ENCODE measurements around the gene CSN2. TPM values are rescaled to one million over a fixed set of nuclear protein-coding genes. Genes with fewer than 3 reads are reported as not detected.
"Not testable (repeated sequence)": the region's sequence is repeated elsewhere in the genome, so short reads cannot be mapped to it uniquely, and the experiment has no call there.

The CSN2 gene
- total RNA-seq, 2 experiments from 2014 or later, result not detected

GRCh38 chr4:69936566-69936965 lies 29.0 kb downstream of the CSN2 start:
- no peaks in the 10 kb centered on the region for H3K4me1 Mint-ChIP-seq (ENCODE audit: low read depth)
- H3K9me3 Mint-ChIP-seq, result no peaks in the 10 kb centered on the region
- DNase-seq, result no peak
- no peaks in the 10 kb centered on the region for H3K9me3 ChIP-seq (ENCODE audit: control insufficient read depth in 1 of 2, insufficient read depth in 1 of 2, low read length in 2 of 2)
- intact Hi-C loops (cut with DNase I, micrococcal nuclease), result no loop called here
- no peak overlapping the region for H3K4me3 ChIP-seq (ENCODE audit: low read length)
- H3K27me3 Mint-ChIP-seq, result no peaks in the 10 kb centered on the region
- no peaks in the 10 kb centered on the region for H3K36me3 ChIP-seq (ENCODE audit: insufficient read depth, low read length)
- ATAC-seq (ENCODE audit: poor library complexity), result no peak
- POLR2A ChIA-PET, result no interaction called here
- no peak overlapping the region for H3K4me3 Mint-ChIP-seq
- H3K27me3 ChIP-seq (ENCODE audit: control insufficient read depth in 1 of 2, insufficient read depth in 2 of 2, low read length in 2 of 2), result no peaks in the 10 kb centered on the region
- H3K27ac ChIP-seq (ENCODE audit: low read depth in 1 of 2, low read length in 2 of 2), result no peak overlapping the region
- no peaks in the 10 kb centered on the region for H3K4me1 ChIP-seq (ENCODE audit: insufficient read depth, low read length)
- no peaks in the 10 kb centered on the region for H3K36me3 Mint-ChIP-seq (ENCODE audit: low read depth)
- CTCF ChIA-PET, result no interaction called here
- no peak for TF ChIP-seq CTCF (IDR thresholded peaks at IDR 0.05)
- no peak overlapping the region for H3K27ac Mint-ChIP-seq

- Histone ChIP-seq H3K9me3 (ENCODE audit: control insufficient read depth in 1 of 2, insufficient read depth in 1 of 2, low read length in 2 of 2) (no peaks in the 10 kb centered on the region), H3K4me1 (ENCODE audit: insufficient read depth, low read length) (no peaks in the 10 kb centered on the region), H3K27ac (ENCODE audit: low read depth in 1 of 2, low read length in 2 of 2) (no peak overlapping the region), H3K27me3 (ENCODE audit: control insufficient read depth in 1 of 2, insufficient read depth in 2 of 2, low read length in 2 of 2) (no peaks in the 10 kb centered on the region), H3K4me3 (ENCODE audit: low read length) (no peak overlapping the region), H3K36me3 (ENCODE audit: insufficient read depth, low read length) (no peaks in the 10 kb centered on the region)
- no peak overlapping the region for H3K4me3 Mint-ChIP-seq
- intact Hi-C loops (cut with DNase I, micrococcal nuclease), result no loop called here
- ChIA-PET CTCF (no interaction called here), POLR2A (no interaction called here)
- no peak overlapping the region for H3K27ac Mint-ChIP-seq
- no peaks in the 10 kb centered on the region for H3K36me3 Mint-ChIP-seq (ENCODE audit: low read depth)
- no peaks in the 10 kb centered on the region for H3K4me1 Mint-ChIP-seq (ENCODE audit: low read depth)
- TF ChIP-seq CTCF (IDR thresholded peaks at IDR 0.05), result no peak
- H3K9me3 Mint-ChIP-seq, result no peaks in the 10 kb centered on the region
- no peak for ATAC-seq (ENCODE audit: poor library complexity)
- no peak for DNase-seq
- no peaks in the 10 kb centered on the region for H3K27me3 Mint-ChIP-seq
These were observed 31.4 kb downstream of the CSN2 start for GRCh38 chr4:69934150-69934549.

DNA sequence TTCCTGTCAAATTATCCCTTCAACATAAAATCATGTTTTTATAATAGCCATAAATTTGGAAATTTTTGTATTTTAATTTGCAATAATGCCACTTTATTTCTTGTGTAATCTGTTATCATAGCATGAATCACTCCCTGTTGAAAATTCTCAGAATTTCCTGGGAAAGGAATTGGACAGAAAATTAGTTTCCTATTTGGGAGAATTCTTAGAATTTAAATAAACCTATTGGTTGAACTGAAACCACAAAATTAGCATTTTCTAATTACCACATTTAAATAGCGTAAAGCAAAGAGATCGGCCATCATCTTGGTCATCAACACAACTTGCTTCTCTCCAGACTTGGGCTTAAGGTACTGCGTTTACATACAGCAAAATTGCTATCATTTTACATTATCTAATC lies 34.8 kb downstream of the CSN2 start, which contains the start of gene CSN1S1:
Gene CSN1S1 (plus strand): TSS at position 301 of the 400 bp plus-strand sequence. CDS start 1,488 bp downstream, outside the sequence.
- H3K36me3 ChIP-seq (ENCODE audit: insufficient read depth, low read length), result no peaks in the 10 kb centered on the region
- H3K27me3 ChIP-seq (ENCODE audit: control insufficient read depth in 1 of 2, insufficient read depth in 2 of 2, low read length in 2 of 2), result no peaks in the 10 kb centered on the region
- H3K27ac ChIP-seq (ENCODE audit: low read depth in 1 of 2, low read length in 2 of 2), result no peak within 1 kb of the TSS
- Mint-ChIP-seq H3K27me3 (no peaks in the 10 kb centered on the region), H3K4me1 (ENCODE audit: low read depth) (no peaks in the 10 kb centered on the region), H3K9me3 (no peaks in the 10 kb centered on the region), H3K27ac (no peak within 1 kb of the TSS), H3K4me3 (no peak within 1 kb of the TSS), H3K36me3 (ENCODE audit: low read depth) (no peaks in the 10 kb centered on the region)
- POLR2A ChIA-PET, result no interaction called here
- no peak within 1 kb of the TSS for H3K4me3 ChIP-seq (ENCODE audit: low read length)
- TF ChIP-seq CTCF (IDR thresholded peaks at IDR 0.05), result no peak
- CTCF ChIA-PET, result no interaction called here
- H3K4me1 ChIP-seq (ENCODE audit: insufficient read depth, low read length), result no peaks in the 10 kb centered on the region
- no peak for ATAC-seq (ENCODE audit: poor library complexity)
- intact Hi-C loops (cut with DNase I, micrococcal nuclease), result no loop called here
- no peak for DNase-seq
- H3K9me3 ChIP-seq (ENCODE audit: control insufficient read depth in 1 of 2, insufficient read depth in 1 of 2, low read length in 2 of 2), result no peaks in the 10 kb centered on the region

DNA sequence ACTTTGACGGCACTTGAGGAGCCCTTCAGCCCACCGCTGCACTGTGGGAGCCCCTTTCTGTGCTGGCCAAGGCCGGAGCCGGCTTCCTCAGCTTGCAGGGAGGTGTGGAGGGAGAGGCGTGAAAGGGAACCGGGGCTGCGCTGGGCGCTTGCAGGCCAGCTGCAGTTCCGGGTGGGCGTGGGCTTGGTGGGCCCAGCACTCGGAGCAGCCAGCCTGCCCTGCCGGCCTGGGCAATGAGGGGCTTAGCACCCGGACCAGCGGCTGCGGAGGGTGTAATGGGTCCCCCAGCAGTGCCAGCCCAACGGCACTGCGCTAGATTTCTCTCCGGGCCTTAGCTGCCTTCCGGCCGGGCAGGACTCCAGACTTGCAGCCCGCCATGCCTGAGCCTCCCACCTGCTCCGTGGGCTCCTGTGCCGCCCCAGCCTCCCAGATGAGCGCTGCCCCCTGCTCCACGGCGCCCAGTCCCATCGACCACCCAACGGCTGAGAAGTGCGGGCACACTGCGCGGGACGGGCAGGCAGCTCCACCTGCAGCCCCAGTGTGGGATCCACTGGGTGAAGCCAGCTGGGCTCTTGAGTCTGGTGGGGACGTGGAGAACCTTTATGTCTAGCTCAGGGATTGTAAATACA lies 41.6 kb downstream of the CSN2 start:
- DNase-seq; H3K9me3 ChIP-seq (ENCODE audit: control insufficient read depth in 1 of 2, insufficient read depth in 1 of 2, low read length in 2 of 2); H3K27me3 Mint-ChIP-seq; ATAC-seq (ENCODE audit: poor library complexity); H3K4me3 Mint-ChIP-seq; H3K27ac ChIP-seq (ENCODE audit: low read depth in 1 of 2, low read length in 2 of 2); H3K4me1 Mint-ChIP-seq (ENCODE audit: low read depth); H3K36me3 Mint-ChIP-seq (ENCODE audit: low read depth); H3K27ac Mint-ChIP-seq; CTCF ChIA-PET; H3K9me3 Mint-ChIP-seq; intact Hi-C loops (cut with DNase I, micrococcal nuclease); H3K36me3 ChIP-seq (ENCODE audit: insufficient read depth, low read length); H3K27me3 ChIP-seq (ENCODE audit: control insufficient read depth in 1 of 2, insufficient read depth in 2 of 2, low read length in 2 of 2); POLR2A ChIA-PET; H3K4me1 ChIP-seq (ENCODE audit: insufficient read depth, low read length); H3K4me3 ChIP-seq (ENCODE audit: low read length): not testable (repeated sequence)
